Muscle layer of colon (tissue), 2 donors: Measurements from ENCODE around the gene POLR1D.
"Not testable (repeated sequence)": the region's sequence is repeated elsewhere in the genome, so short reads cannot be mapped to it uniquely, and the experiment has no call there.

Experiments used
- H3K27ac ChIP-seq: one replicate; pipeline ENCODE4 v1.7.0; 2013; ENCODE audit warnings: low read depth, mild to moderate bottlenecking, low read length, moderate library complexity
- H3K27me3 ChIP-seq, 2 donors: one replicate each; pipeline ENCODE4 v1.7.0; 2013; ENCODE audit warnings: low read length in 2 of 2, mild to moderate bottlenecking in 2 of 2; ENCODE audit not compliant: insufficient read depth in 2 of 2, control insufficient read depth in 1 of 2
- H3K36me3 ChIP-seq: one replicate; pipeline ENCODE4 v1.7.0; 2013; ENCODE audit warnings: mild to moderate bottlenecking, low read length; ENCODE audit not compliant: insufficient read depth
- H3K4me1 ChIP-seq: one replicate; pipeline ENCODE4 v1.7.0; 2013; ENCODE audit warnings: mild to moderate bottlenecking, low read length; ENCODE audit not compliant: insufficient read depth
- H3K4me3 ChIP-seq, 2 donors: one replicate each; pipeline ENCODE4 v1.7.0; 2013; ENCODE audit warnings: low read length in 2 of 2, low read depth in 1 of 2, mild to moderate bottlenecking in 1 of 2, moderate library complexity in 1 of 2
- H3K9ac ChIP-seq: one replicate; pipeline ENCODE4 v1.7.0; 2013; ENCODE audit warnings: low read length
- H3K9me3 ChIP-seq: one replicate; pipeline ENCODE4 v1.7.0; 2013; ENCODE audit warnings: mild to moderate bottlenecking, low read length
- donor health status: abdominal sarcoma.
- donor health status: Adenocarcinoma of cecum.

Gene POLR1D

DNA sequence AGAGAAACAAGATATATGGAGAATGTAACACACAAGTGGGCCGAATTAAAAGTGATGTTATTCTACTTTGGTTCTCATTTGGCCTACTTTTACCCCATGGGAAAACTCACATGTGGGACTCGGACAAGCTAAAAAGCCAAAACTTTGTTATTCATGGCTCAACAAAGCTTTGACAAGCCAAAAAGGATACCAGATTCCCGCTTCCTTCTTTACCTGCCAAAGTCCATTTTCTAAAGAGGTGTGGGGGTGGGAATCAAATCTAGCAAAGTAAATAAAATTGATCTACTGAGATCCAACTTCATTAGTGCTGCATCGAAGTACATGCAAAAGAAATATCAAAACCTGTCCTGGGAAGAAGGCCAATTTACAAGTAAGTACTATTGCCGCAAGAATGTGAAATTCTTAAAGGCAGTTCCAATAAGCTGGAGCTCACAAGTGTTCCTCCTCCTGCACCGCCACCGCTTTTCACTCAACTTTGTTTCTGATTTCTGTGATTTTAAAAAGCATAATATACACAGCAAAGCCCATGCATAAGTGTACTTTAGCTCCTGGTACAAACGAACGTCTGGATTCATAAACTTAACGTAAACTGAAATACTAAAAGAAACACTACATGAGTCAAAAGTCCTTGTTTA is 2.5 kb upstream of the POLR1D start:
- Histone ChIP-seq H3K27ac (peak overlapping the region; percentile 84), H3K9me3 (no peaks in the 10 kb centered on the region), H3K4me1 (peaks cover 32% of the 10 kb centered on the region), H3K27me3 (no peaks in the 10 kb centered on the region), H3K9ac (peak overlapping the region; percentile 17), H3K36me3 (peaks cover 12% of the 10 kb centered on the region), H3K4me3 (peak overlapping the region; percentile 70 to 78)

- Histone ChIP-seq H3K4me3 (peak overlapping the region; percentile 70 to 78), H3K9ac (peak overlapping the region; percentile 17), H3K27me3 (no peaks in the 10 kb centered on the region), H3K27ac (peak overlapping the region; percentile 84), H3K4me1 (peaks cover 34% of the 10 kb centered on the region), H3K9me3 (no peaks in the 10 kb centered on the region), H3K36me3 (peaks cover 12% of the 10 kb centered on the region)
Observed at GRCh38 chr13:27619728-27620376, 1.8 kb upstream of the POLR1D start.

GRCh38 chr13:27620377-27621115 is 1.1 kb upstream of the POLR1D start, which contains the start of gene LNX2:
Gene LNX2, minus strand, starts transcription at chr13:27620529. Its CDS starts 38,826 bp downstream, at chr13:27581703.
- Histone ChIP-seq H3K9me3 (no peaks in the 10 kb centered on the region), H3K4me3 (peak within 1 kb of the TSS; percentile 78 to 83), H3K27ac (peak within 1 kb of the TSS; percentile 95), H3K4me1 (peaks cover 34% of the 10 kb centered on the region), H3K9ac (peak within 1 kb of the TSS; percentile 91), H3K36me3 (peaks cover 12% of the 10 kb centered on the region), H3K27me3 (no peaks in the 10 kb centered on the region)

GRCh38 chr13:27621116-27621365 is 651 bp upstream of the POLR1D start:
- Histone ChIP-seq H3K4me3 (peak overlapping the region; percentile 78 to 83), H3K4me1 (peaks cover 34% of the 10 kb centered on the region), H3K9me3 (no peaks in the 10 kb centered on the region), H3K36me3 (peaks cover 12% of the 10 kb centered on the region), H3K27ac (peak overlapping the region; percentile 95), H3K27me3 (no peaks in the 10 kb centered on the region), H3K9ac (peak overlapping the region; percentile 91)

- no peaks in the 10 kb centered on the region for H3K27me3 ChIP-seq
- H3K36me3 ChIP-seq = peaks cover 12% of the 10 kb centered on the region
- peak overlapping the region; percentile 78 to 83 for H3K4me3 ChIP-seq
- peak overlapping the region; percentile 80 for H3K9ac ChIP-seq
- no peaks in the 10 kb centered on the region for H3K9me3 ChIP-seq
- H3K4me1 ChIP-seq = peaks cover 34% of the 10 kb centered on the region
- H3K27ac ChIP-seq = peak overlapping the region; percentile 95
Observed at GRCh38 chr13:27622102-27622820, 569 bp downstream of the POLR1D start.

DNA sequence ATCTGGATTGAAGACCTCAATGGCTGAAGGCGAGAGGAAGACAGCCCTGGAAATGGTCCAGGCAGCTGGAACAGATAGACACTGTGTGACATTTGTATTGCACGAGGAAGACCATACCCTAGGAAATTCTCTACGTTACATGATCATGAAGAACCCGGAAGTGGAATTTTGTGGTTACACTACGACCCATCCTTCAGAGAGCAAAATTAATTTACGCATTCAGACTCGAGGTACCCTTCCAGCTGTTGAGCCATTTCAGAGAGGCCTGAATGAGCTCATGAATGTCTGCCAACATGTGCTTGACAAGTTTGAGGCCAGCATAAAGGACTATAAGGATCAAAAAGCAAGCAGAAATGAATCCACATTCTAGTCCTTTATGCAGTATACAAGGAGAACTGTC is 1.2 kb downstream of the POLR1D start:
- Histone ChIP-seq H3K4me3 (peak overlapping the region in 1 of 2 donors; percentile 4), H3K9ac (no peak overlapping the region), H3K27me3 (no peaks in the 10 kb centered on the region), H3K4me1 (peaks cover 34% of the 10 kb centered on the region), H3K36me3 (peaks cover 12% of the 10 kb centered on the region), H3K9me3 (no peaks in the 10 kb centered on the region), H3K27ac (no peak overlapping the region)

DNA sequence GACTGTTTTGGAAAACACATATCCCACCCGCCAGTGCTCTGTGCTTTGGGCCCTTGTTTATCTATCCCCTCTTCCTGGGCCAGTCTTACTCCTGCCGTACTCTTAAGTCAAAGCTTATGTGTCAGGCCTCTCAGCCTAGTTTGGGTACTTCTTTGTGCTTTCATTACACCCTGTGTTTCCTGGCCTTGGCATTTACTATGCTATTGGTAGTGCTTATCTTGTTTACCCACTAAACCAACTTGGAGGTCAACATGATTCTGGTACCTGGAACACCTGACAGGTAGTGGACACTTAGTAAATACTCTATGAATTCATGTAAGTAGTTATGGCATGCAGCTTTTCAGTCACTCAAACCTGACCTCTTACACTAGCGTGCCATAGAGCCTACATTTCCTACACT is 2.4 kb downstream of the POLR1D start:
- no peaks in the 10 kb centered on the region for H3K27me3 ChIP-seq
- no peak overlapping the region for H3K4me3 ChIP-seq
- H3K4me1 ChIP-seq = peaks cover 28% of the 10 kb centered on the region
- no peak overlapping the region for H3K27ac ChIP-seq
- peaks cover 12% of the 10 kb centered on the region for H3K36me3 ChIP-seq
- H3K9ac ChIP-seq = no peak overlapping the region
- no peaks in the 10 kb centered on the region for H3K9me3 ChIP-seq

DNA sequence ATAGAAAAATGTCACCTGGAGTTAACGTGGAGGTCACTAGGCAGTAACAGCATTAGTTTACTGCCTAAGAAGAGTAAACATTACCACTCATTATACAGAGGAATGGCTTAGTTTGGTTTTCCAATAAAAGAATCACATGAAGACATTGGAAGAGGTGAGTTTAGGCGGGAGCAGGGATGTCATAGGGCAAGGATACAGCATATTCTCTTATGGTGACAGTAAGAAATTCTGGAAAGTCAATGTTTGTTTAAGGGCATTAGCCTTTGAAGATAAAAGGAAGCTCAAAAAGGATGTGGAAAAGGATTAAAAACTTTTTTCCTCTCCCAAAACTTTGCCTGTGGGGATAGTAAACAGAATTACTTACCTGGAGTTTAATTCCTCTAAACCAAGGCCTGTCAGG is 4.1 kb downstream of the POLR1D start:
- H3K9me3 ChIP-seq = no peaks in the 10 kb centered on the region
- peaks cover 23% of the 10 kb centered on the region for H3K4me1 ChIP-seq
- no peaks in the 10 kb centered on the region for H3K27me3 ChIP-seq

DNA sequence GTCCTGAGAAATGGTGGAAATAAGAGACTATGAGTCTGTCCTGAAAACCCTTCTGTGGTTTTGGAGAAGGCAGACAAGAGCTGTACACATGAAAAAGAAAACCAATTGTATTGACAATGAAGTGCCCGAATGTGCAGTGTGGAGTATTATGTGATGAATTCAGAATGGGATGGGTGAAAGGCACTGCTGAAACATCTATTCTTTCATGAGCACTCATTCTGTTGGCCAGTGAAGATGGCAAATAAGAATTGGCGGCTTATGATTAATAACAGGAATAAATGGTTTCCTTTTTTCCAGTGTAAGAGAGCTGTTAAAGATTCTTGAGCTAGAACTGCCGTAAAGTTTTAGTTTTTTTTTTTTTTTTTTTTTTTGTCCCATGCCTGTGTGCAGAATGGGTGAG is 5.7 kb downstream of the POLR1D start:
- Histone ChIP-seq H3K9me3 (no peaks in the 10 kb centered on the region), H3K4me1 (peaks cover 20% of the 10 kb centered on the region), H3K27ac (no peak overlapping the region), H3K36me3 (peaks cover 12% of the 10 kb centered on the region), H3K4me3 (no peak overlapping the region), H3K9ac (no peak overlapping the region), H3K27me3 (no peaks in the 10 kb centered on the region)

More for the DNA sequence above, 4.1 kb downstream of the POLR1D start:
- no peak overlapping the region for H3K27ac ChIP-seq
- H3K4me3 ChIP-seq = no peak overlapping the region
- H3K36me3 ChIP-seq = peaks cover 12% of the 10 kb centered on the region
- no peak overlapping the region for H3K9ac ChIP-seq

- Histone ChIP-seq H3K27me3 (no peaks in the 10 kb centered on the region), H3K4me1 (peaks cover 14% of the 10 kb centered on the region), H3K9ac (no peak overlapping the region), H3K27ac (no peak overlapping the region), H3K4me3 (no peak overlapping the region), H3K9me3 (no peaks in the 10 kb centered on the region), H3K36me3 (peaks cover 9% of the 10 kb centered on the region)
Observed at GRCh38 chr13:27628081-27628480, 6.4 kb downstream of the POLR1D start.

DNA sequence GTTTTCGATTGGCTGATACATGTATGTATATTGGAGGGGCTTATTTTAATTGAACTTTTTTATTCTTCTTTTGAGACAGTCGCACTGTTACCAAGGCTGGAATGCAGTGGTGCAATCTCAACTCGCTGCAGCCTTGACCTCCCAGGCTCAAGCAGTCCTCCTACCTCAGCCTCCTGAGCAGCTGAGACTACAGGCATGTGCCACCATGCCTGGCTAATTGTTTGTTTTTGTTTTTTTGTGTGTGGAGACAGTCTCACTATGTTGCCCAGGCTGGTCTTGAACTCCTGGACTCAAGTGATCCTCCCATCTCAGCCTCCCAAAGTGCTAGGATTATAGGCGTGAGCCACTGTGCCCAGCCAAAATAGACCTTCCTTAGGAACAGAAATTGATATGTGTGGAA is 7.1 kb downstream of the POLR1D start:
- H3K27me3 ChIP-seq, H3K27ac ChIP-seq, H3K9ac ChIP-seq, H3K9me3 ChIP-seq, H3K4me1 ChIP-seq, H3K4me3 ChIP-seq, H3K36me3 ChIP-seq: not testable (repeated sequence)
